GM12801 (cell line): ENCODE results near the gene MLH1.

Source experiments
- TF ChIP-seq, protein P1 (sequence below): IDR thresholded peaks from one replicate; pipeline ENCODE4 v1.5.1; 2011; ENCODE audit warnings: control low read depth; ENCODE audit not compliant: insufficient read length; ENCODE audit errors: extremely low read depth

MLH1 gene

GRCh38 chr3:37024092-37024491 lies 30.8 kb downstream of the MLH1 start:
- TF ChIP-seq, protein P1, sequence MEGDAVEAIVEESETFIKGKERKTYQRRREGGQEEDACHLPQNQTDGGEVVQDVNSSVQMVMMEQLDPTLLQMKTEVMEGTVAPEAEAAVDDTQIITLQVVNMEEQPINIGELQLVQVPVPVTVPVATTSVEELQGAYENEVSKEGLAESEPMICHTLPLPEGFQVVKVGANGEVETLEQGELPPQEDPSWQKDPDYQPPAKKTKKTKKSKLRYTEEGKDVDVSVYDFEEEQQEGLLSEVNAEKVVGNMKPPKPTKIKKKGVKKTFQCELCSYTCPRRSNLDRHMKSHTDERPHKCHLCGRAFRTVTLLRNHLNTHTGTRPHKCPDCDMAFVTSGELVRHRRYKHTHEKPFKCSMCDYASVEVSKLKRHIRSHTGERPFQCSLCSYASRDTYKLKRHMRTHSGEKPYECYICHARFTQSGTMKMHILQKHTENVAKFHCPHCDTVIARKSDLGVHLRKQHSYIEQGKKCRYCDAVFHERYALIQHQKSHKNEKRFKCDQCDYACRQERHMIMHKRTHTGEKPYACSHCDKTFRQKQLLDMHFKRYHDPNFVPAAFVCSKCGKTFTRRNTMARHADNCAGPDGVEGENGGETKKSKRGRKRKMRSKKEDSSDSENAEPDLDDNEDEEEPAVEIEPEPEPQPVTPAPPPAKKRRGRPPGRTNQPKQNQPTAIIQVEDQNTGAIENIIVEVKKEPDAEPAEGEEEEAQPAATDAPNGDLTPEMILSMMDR: no peak

DNA sequence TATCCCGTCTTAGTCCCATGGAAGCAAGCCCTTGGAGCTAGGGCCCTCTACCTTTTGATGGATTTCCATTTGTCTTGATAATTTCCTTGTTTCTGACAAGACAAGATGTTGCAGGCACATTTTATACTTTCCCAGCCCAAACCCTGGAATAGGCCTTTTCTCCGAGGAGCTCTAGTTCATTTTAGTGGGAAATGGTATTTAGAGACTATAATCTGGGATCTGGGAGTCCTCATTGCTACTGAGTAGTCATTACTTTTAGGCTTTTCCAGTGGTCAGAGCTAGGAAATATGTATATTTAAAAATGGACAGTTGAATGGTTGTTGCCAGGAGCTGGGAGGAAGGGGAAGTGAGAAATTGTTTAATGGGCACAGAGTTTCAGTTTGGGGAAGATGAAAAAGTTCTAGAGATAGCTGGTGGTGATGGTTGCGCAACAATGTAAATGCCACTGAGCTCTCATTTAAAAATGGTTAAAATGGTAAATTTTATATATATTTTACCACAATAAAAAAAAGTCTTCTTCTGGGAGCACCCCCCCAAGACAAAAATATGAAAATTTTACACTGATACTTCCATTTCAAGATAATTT lies 31.6 kb downstream of the MLH1 start:
- TF ChIP-seq, protein P1: no peak

DNA sequence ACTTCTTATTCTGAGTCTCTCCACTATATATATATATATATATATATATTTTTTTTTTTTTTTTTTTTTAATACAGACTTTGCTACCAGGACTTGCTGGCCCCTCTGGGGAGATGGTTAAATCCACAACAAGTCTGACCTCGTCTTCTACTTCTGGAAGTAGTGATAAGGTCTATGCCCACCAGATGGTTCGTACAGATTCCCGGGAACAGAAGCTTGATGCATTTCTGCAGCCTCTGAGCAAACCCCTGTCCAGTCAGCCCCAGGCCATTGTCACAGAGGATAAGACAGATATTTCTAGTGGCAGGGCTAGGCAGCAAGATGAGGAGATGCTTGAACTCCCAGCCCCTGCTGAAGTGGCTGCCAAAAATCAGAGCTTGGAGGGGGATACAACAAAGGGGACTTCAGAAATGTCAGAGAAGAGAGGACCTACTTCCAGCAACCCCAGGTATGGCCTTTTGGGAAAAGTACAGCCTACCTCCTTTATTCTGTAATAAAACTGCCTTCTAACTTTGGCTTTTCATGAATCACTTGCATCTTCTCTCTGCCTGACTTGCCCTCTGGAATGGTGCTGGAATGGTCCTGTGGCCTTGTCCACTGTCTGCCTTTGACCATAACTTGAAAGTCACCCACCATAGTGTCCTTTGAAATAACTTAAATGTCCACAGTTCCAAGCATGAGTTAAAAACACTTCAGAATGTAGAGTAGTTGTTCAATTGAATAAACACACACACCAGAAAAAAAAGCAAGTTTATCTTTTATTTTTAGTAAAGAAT lies 32.4 kb downstream of the MLH1 start:
- TF ChIP-seq, protein P1: no peak

DNA sequence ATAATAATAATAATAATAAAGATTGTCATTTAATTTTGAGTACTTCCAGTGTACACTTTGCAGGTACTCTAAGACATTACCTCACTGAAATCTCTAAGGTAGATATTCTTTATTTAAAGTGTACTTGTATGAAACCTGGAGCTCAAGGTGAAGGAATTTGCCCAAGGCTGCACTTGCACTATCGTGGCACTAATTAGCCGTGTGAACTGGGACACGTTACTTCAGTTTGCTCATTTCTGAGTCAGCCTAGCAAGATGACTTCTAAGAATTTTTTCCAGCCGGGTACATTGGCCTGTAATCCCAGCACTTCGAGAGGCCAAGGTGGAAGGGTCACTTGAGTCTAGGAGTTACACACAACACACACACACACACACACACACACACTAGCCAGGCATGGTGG lies 33.5 kb downstream of the MLH1 start:
- TF ChIP-seq, protein P1: no peak

- TF ChIP-seq, protein P1: no peak
Observed at GRCh38 chr3:37028329-37028728, 35.0 kb downstream of the MLH1 start.

- TF ChIP-seq, protein P1: no peak
Observed at GRCh38 chr3:37029111-37029510, 35.8 kb downstream of the MLH1 start.

GRCh38 chr3:37029516-37030163 lies 36.3 kb downstream of the MLH1 start:
- TF ChIP-seq, protein P1: no peak
